ENCODE results near the gene MTFR1L. TPM values are rescaled to one million over a fixed set of nuclear protein-coding genes. Genes with fewer than 3 reads are reported as not detected.
A peak's percentile ranks its signal among the peaks of the same experiment; 100 is the strongest.

Gene MTFR1L
- total and polyA plus RNA-seq, 9 of the 15 experiments (the other 6 are each of a cell fraction or from before 2014, with no cell fraction given) = 41.4 to 98.5 (median 53.7) TPM

GRCh38 chr1:25820247-25821111, 725 bp downstream of the MTFR1L start (continued):
- TF ChIP-seq, protein P1, sequence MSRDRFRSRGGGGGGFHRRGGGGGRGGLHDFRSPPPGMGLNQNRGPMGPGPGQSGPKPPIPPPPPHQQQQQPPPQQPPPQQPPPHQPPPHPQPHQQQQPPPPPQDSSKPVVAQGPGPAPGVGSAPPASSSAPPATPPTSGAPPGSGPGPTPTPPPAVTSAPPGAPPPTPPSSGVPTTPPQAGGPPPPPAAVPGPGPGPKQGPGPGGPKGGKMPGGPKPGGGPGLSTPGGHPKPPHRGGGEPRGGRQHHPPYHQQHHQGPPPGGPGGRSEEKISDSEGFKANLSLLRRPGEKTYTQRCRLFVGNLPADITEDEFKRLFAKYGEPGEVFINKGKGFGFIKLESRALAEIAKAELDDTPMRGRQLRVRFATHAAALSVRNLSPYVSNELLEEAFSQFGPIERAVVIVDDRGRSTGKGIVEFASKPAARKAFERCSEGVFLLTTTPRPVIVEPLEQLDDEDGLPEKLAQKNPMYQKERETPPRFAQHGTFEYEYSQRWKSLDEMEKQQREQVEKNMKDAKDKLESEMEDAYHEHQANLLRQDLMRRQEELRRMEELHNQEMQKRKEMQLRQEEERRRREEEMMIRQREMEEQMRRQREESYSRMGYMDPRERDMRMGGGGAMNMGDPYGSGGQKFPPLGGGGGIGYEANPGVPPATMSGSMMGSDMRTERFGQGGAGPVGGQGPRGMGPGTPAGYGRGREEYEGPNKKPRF (IDR thresholded peaks at IDR 0.05; ENCODE audit: low read depth, low read length) = no peak
- TF ChIP-seq NR2F6 (CRISPR knock-in tag; IDR thresholded peaks at IDR 0.05) (no peak), HNRNPL (IDR thresholded peaks at IDR 0.05; ENCODE audit: low read depth, low read length) (no peak), PHTF2 (CRISPR knock-in tag; IDR thresholded peaks at IDR 0.05) (no peak), ADNP (tag; IDR thresholded peaks at IDR 0.05) (no peak), FOS (IDR thresholded peaks at IDR 0.05; ENCODE audit: extremely low read depth, insufficient read length) (no peak), EP300 (IDR thresholded peaks at IDR 0.05; ENCODE audit: low read length) (no peak)
- TF ChIP-seq, protein P2, sequence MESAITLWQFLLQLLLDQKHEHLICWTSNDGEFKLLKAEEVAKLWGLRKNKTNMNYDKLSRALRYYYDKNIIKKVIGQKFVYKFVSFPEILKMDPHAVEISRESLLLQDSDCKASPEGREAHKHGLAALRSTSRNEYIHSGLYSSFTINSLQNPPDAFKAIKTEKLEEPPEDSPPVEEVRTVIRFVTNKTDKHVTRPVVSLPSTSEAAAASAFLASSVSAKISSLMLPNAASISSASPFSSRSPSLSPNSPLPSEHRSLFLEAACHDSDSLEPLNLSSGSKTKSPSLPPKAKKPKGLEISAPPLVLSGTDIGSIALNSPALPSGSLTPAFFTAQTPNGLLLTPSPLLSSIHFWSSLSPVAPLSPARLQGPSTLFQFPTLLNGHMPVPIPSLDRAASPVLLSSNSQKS (CRISPR knock-in tag; IDR thresholded peaks at IDR 0.05) = no peak
- TF ChIP-seq, protein P3, sequence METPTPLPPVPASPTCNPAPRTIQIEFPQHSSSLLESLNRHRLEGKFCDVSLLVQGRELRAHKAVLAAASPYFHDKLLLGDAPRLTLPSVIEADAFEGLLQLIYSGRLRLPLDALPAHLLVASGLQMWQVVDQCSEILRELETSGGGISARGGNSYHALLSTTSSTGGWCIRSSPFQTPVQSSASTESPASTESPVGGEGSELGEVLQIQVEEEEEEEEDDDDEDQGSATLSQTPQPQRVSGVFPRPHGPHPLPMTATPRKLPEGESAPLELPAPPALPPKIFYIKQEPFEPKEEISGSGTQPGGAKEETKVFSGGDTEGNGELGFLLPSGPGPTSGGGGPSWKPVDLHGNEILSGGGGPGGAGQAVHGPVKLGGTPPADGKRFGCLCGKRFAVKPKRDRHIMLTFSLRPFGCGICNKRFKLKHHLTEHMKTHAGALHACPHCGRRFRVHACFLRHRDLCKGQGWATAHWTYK (CRISPR knock-in tag; IDR thresholded peaks at IDR 0.05) = no peak; the same call in 1 of the 2 replicates
- TF ChIP-seq, protein P4, sequence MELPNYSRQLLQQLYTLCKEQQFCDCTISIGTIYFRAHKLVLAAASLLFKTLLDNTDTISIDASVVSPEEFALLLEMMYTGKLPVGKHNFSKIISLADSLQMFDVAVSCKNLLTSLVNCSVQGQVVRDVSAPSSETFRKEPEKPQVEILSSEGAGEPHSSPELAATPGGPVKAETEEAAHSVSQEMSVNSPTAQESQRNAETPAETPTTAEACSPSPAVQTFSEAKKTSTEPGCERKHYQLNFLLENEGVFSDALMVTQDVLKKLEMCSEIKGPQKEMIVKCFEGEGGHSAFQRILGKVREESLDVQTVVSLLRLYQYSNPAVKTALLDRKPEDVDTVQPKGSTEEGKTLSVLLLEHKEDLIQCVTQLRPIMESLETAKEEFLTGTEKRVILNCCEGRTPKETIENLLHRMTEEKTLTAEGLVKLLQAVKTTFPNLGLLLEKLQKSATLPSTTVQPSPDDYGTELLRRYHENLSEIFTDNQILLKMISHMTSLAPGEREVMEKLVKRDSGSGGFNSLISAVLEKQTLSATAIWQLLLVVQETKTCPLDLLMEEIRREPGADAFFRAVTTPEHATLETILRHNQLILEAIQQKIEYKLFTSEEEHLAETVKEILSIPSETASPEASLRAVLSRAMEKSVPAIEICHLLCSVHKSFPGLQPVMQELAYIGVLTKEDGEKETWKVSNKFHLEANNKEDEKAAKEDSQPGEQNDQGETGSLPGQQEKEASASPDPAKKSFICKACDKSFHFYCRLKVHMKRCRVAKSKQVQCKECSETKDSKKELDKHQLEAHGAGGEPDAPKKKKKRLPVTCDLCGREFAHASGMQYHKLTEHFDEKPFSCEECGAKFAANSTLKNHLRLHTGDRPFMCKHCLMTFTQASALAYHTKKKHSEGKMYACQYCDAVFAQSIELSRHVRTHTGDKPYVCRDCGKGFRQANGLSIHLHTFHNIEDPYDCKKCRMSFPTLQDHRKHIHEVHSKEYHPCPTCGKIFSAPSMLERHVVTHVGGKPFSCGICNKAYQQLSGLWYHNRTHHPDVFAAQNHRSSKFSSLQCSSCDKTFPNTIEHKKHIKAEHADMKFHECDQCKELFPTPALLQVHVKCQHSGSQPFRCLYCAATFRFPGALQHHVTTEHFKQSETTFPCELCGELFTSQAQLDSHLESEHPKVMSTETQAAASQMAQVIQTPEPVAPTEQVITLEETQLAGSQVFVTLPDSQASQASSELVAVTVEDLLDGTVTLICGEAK (IDR thresholded peaks at IDR 0.05) = 0 out of 2 replicates have a peak, but pooled peaks have one; percentile 36
- TF ChIP-seq, protein P4 (CRISPR knock-in tag; IDR thresholded peaks at IDR 0.05) = no peak
